Lung (tissue), 12 donors: Measurements from ENCODE around the gene U2SURP. TPM values are rescaled to one million over a fixed set of nuclear protein-coding genes. Genes with fewer than 3 reads are reported as not detected.

Experiments used
- ATAC-seq: fragments of 200-7000 bp; cut with Tn5 transposase; one replicate; pipeline ENCODE4 v1.9.1; 2020; ENCODE audit warnings: moderate number of reproducible peaks; ENCODE audit not compliant: insufficient read depth, low FRiP score
- DNase-seq, 3 donors: peaks; one replicate each; pipeline ENCODE4 v3.0.0-alpha.2; 2013 to 2017
- H3K27ac ChIP-seq, 2 donors: one replicate each; pipeline ENCODE4 v1.5.1; 2013; ENCODE audit warnings: mild to moderate bottlenecking in 2 of 2, moderate library complexity in 2 of 2, control low read depth in 1 of 2, inconsistent platforms in 1 of 2, low read depth in 1 of 2, low read length in 1 of 2
- H3K27me3 ChIP-seq, 3 donors: one replicate each; pipeline ENCODE4 v1.5.1; 2013; ENCODE audit warnings: low read length in 2 of 3; ENCODE audit not compliant: control insufficient read depth in 3 of 3, insufficient read depth in 3 of 3
- H3K36me3 ChIP-seq, 4 donors: one replicate each; pipeline ENCODE4 v1.5.1; 2013; ENCODE audit warnings: low read length in 4 of 4, mild to moderate bottlenecking in 1 of 4, moderate library complexity in 1 of 4; ENCODE audit not compliant: control insufficient read depth in 4 of 4, insufficient read depth in 4 of 4
- H3K4me1 ChIP-seq, 5 donors: one replicate each; pipeline ENCODE4 v1.5.1; 2013; ENCODE audit warnings: low read length in 5 of 5, mild to moderate bottlenecking in 2 of 5, moderate library complexity in 1 of 5; ENCODE audit not compliant: control insufficient read depth in 5 of 5, insufficient read depth in 5 of 5
- H3K4me3 ChIP-seq: one replicate; pipeline ENCODE4 v1.5.1; 2013; ENCODE audit warnings: mild to moderate bottlenecking, control low read depth, moderate library complexity
- H3K9ac ChIP-seq, 2 donors: one replicate each; pipeline ENCODE4 v1.5.1; 2013; ENCODE audit warnings: low read length in 2 of 2, control low read depth in 1 of 2; ENCODE audit not compliant: insufficient read depth in 1 of 2
- H3K9me3 ChIP-seq, 4 donors: one replicate each; pipeline ENCODE4 v1.5.1; 2013; ENCODE audit warnings: low read length in 3 of 4, mild to moderate bottlenecking in 1 of 4, moderate library complexity in 1 of 4; ENCODE audit not compliant: control insufficient read depth in 4 of 4, insufficient read depth in 3 of 4
- CTCF ChIP-seq: IDR thresholded peaks from 2 replicates; pipeline ENCODE4 v1.5.1; 2012; ENCODE audit warnings: mild to moderate bottlenecking; ENCODE audit errors: control extremely low read depth, extremely low read depth
- WGBS, 2 donors: extraction: QIAGEN DNeasy Blood & Tissue Kit; methylation state at CpG; one replicate each; pipeline ENCODE4 v1.1.7; 2013; 5-methylcytosine and 5-hydroxymethylcytosine counted together
- polyA plus RNA-seq, 2 donors: library from polyadenylated mRNA; stranded (reverse); fragments of 200-250 nt; gene quantifications; one replicate each; pipeline ENCODE4 v1.2.1, GENCODE V29; 2013
- total RNA-seq, 2 donors: library from RNA; depleted of rRNA in 1 of 2; stranded (reverse); fragments of >200 nt in 1 of 2; gene quantifications; one replicate each; pipeline ENCODE4 v1.2.1, GENCODE V29; 2014 to 2021
- donor health status: control.
- donor health status: control.
- donor health status: Bipolar disorder and iron deficiency.
- donor health status: healthy.
- donor health status: DM: yes; HTN: yes; CAD: no.

Gene U2SURP
- total and polyA plus RNA-seq, 4 donors: 25.7 to 167 (median 46.2) TPM

GRCh38 chr3:143002083-143002712 is 828 bp downstream of the U2SURP start:
- H3K9ac ChIP-seq: peak overlapping the region; percentile 97 to 99
- peak overlapping the region; percentile 74 to 99 for H3K27ac ChIP-seq
- H3K4me3 ChIP-seq: peak overlapping the region; percentile 97
- H3K36me3 ChIP-seq: peaks cover 0 to 6% (median 0%) of the 10 kb centered on the region in 4 donors
- WGBS, 2 donors: 1% methylated on average over 19 of the region's 19 CpGs
- DNase-seq (peak in 2 of 3 donors; percentile 46 to 49), ATAC-seq (no peak)
- H3K4me1 ChIP-seq: peaks cover 0 to 17% (median 11%) of the 10 kb centered on the region in 5 donors
- H3K9me3 ChIP-seq: no peaks in the 10 kb centered on the region
- no peak for TF ChIP-seq CTCF
- no peaks in the 10 kb centered on the region for H3K27me3 ChIP-seq

- H3K4me3 ChIP-seq: no peak overlapping the region
- peak overlapping the region; percentile 97 to 99 for H3K9ac ChIP-seq
- no peaks in the 10 kb centered on the region for H3K27me3 ChIP-seq
- H3K36me3 ChIP-seq: peaks cover 0 to 6% (median 0%) of the 10 kb centered on the region in 4 donors
- DNase-seq (no peak), ATAC-seq (no peak)
- H3K27ac ChIP-seq: no peak overlapping the region
- H3K9me3 ChIP-seq: no peaks in the 10 kb centered on the region
- 6 to 7% methylated on average over 9 of the region's 9 CpGs for WGBS, 2 donors
- peaks cover 0 to 17% (median 11%) of the 10 kb centered on the region in 5 donors for H3K4me1 ChIP-seq
- no peak for TF ChIP-seq CTCF
Measured at GRCh38 chr3:143002727-143003126, 1.4 kb downstream of the U2SURP start.

GRCh38 chr3:143004823-143005222 is 3.5 kb downstream of the U2SURP start:
- no peaks in the 10 kb centered on the region for H3K9me3 ChIP-seq
- no peak overlapping the region for H3K4me3 ChIP-seq
- no peak overlapping the region for H3K27ac ChIP-seq
- ATAC-seq (no peak), DNase-seq (no peak)
- H3K4me1 ChIP-seq: peaks cover 0 to 17% (median 10%) of the 10 kb centered on the region in 5 donors
- no peak for TF ChIP-seq CTCF
- H3K27me3 ChIP-seq: no peaks in the 10 kb centered on the region
- WGBS, 2 donors: 89 to 100% methylated on average over 2 of the region's 2 CpGs
- H3K9ac ChIP-seq: no peak overlapping the region
- peaks cover 0 to 6% (median 0%) of the 10 kb centered on the region in 4 donors for H3K36me3 ChIP-seq
